HG03354 (cell line): ENCODE data around the gene DMRT1.

Experiments used
- ATAC-seq: cut with Tn5 transposase; IDR thresholded peaks from one replicate; pipeline ENCODE4 v1.9.1; 2021; ENCODE audit warnings: mild to moderate bottlenecking; ENCODE audit not compliant: unreplicated experiment, poor library complexity, severe bottlenecking

Gene DMRT1

DNA sequence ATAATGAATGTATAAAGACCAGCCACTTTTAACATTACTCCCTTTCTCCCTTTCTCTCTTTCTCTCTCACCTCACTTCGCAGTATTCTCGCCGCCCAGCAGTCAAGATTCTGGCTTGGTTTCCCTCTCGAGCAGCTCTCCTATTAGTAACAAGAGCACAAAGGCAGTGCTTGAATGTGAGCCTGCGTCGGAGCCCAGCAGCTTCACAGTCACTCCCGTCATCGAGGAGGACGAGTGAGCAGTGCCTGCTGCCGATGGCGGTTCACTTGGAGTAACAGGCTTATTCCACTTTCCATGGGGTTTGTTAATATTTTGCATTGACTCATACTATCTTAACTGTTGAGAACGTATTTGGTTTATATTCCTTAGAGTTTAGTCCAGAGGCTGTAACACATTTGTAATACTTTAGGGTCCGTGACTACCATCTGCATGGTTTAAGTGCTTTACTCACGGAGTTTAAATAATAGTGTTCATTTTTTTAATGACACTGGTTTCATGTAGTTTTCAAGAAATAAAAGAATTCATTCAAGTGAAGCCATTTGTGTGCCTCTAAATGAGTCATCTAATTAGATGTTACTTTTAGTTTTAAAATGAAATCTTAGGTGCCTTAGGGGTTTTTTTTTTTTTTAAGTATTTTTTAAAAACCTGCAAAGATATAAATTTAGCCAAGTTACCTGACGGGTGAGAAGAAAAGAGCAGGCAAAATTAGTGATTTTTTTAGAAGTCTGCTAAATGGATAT lies 126.6 kb downstream of the DMRT1 start:
- ATAC-seq, result no peak

DNA sequence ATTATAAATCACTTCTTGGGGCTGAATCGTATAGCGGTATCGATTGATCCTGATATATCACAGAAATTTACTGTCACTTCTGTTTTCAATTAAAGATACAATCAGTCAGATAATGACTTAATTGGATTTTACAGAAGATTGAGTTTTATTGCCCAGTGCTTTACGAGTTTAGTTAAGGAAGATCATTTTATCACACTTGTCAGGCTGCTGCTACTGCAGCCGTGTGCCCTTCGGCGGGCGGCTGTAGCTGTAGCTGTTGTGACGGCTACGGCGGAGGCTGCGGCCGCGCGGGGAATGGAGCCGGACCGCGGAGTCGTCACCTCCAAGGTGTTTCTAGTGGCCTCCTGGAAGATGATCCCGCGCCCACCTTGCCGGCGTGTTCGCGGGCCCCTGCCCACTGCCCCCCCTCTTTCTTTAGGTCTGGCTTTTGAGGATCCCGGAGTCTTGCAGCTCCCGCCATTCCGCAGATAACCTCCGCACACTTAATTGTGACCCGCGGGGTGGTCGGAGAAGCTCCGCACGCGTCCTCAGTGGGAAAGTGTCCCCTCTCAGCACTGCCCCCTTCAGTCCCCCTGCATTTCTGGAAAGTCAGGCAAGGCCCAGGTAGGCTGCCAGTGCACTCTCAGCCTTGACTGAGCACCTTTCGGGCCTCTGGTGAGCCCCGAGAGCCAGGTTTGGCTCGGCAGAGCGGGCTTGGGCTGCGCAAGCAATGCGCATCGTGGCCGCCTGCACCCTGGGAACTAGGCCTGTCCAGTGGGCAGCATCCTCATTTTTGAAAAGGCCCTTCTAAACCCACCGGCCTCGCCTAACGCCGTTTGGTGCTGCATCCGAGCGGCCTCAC lies 128.0 kb downstream of the DMRT1 start:
- ATAC-seq, result no peak

DNA sequence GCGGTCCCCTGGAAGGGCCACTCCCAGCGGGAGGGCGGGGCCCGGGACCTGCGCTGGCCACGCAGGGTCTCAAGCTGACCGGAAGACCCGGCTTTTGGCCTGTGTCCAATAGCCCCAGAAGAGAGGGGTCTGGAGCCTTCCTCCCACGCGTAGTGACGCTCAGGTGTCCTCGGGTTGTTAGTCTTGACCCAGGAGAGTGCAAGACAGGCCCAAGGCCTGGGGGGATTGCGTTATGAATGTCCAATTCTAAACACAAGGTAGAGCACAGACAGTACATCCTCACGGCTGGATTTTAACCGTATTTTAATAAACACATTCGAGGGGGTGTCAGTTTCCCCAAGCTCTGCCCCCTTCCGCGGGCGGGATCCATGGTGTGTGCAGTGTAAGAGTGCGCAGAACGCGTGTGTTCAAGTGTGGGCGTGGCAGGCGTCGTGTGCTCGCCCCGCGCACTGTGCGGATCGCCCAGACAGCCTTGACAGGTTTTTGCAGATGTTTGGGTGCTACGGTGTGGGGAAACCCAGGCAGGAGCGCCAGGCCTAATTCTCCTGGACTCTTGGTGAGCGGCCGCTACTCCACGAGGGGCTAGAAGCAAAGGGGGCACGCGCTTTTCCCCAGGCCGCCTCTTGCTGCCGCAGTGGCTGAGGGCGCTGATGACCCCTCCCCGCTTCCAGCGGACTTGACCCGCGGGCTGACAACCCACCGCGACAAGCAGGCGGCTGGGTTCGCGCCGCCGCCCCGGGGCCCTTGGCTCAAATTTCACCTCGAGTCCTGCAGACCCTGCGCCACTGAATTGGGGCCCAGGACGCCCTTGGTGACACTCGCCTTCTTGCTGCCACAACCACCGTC lies 128.9 kb downstream of the DMRT1 start:
- no peak for ATAC-seq

DNA sequence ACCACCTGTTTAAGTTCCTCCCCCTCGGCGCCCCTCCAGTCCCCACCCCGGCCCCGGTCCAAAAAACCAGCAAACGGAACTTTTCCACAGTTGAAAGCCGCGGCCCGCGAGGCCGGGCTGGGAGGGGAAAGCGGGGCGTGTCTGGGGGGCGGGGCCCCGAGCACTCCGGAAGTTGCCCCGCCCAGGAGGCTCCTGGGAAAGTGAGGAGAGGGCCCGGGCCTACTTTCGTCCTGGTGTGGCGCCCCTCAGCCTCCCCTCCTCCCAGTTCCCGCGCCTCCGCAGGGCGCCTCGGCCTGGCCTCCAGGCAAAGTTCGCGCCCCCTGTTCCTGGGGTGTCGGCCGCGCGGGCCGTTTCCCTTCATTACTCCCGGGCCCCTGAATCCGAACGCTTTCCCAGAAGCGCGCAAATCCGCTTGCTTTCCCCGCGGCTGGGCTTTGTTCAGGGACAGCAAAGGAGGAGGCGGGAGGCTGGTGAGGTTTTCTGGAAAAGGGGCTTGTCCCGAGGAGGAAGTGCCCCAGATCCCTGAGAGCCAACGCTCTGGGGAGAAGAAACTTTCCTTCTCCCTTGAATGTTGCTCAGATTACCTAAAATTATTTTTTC lies 130.5 kb downstream of the DMRT1 start:
- ATAC-seq, result no peak

DNA sequence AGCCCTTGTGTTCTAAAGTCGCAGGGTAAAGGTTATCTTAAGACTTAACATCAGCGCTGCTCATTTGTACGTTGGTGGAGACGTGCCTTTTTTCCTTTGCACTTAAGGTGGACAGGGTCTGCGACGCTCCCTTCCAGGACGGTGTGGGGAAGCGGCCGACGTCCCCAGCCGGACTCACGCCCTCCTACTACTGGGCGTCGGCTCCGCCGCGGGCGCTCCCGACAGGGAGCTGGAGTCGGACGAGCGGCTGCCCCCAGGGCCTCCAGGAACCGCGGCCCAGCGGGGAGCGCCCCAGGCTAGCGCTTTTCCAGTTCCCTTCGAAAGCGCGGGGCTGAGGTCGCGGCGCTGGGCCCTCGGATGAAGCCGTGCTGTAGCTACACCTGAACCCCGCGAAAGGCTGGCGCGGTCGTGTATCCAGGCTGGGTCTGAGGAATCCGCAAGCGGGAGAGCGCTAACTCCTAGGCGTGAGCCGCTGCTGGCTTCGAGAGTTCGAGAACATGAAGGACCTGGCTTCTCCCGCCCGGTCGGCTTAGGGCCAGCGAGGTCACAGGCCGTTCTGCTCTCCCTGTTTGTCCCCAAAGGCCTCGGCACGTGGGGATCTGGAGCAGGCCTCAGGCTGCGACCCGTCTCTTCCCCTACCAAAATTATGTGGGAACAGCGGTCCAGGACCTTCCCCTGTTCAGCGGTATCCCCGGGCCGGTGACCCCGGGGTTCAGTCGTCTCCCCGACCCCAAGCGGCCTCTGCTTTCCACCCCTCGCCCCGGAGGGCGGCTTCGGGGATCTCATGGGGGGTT lies 131.2 kb downstream of the DMRT1 start:
- no peak for ATAC-seq

DNA sequence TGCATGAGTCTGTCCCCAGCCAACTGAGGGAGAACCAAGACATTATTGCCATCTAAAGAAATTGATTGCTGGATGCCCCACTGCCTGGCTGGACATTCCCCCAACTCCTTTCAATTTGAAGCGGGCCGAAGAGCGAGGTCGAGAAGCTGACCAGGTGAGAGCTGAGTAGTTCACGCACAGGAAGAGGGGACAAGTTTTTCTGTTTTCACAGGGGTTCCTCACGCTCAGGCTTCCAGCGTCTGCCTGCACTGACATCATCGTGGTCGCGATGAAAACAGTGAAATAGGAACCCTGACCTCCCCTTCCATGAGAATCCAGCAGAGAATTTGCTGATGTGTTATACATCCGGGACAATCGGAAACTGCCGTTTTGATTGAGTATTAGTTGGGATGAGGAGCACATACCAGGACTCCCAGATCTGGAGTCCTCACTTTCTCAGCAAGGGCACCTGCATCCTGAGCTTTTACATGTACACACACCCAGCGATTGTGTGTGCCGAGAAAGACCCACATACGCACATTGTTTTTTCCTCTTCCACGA lies 131.9 kb downstream of the DMRT1 start:
- ATAC-seq, result no peak

DNA sequence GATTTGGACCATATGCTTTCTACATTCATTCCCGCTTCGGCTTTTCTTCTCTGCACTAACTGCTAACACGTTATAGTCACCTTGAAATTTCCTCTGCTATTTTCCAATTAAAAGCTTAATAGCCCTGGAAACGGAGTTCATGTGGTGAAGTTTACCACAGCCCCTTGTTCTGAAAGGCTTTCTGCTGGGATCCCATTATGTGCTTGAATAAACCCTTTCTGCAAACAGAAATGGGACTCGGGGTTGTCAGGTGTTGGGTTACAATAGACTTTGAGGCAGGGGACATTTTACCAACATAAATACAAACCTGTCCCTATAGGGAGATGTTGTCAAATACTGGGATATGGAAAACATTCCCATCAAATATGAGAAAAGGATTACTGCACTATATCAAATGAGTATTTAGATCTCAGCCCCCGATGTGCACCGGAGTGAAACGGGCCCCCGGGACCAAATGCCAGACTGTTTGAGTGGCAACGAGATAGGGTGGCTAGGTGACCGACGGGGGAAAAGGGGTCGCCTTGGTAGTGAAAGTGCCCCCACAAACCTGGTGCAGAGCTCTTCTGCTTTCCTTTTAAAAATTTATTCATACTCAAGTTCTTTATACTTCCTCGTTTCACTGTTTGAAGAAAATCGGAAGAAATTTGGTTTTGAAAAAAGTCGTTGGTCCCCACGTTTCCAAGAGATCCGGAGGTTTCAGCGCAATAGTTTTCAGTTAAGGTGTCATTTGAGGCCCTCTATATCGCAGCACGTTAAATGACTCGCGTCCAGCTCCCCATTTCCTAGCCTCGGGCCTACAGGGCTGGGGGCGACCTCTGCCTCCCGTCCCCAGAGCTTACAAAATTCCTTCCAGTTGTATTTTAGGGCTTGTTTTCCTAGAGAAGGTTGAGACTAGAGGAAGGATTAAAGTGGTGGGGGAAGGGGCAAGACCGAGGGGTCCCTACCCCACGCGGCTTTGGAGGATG lies 132.8 kb downstream of the DMRT1 start:
- ATAC-seq, result no peak

DNA sequence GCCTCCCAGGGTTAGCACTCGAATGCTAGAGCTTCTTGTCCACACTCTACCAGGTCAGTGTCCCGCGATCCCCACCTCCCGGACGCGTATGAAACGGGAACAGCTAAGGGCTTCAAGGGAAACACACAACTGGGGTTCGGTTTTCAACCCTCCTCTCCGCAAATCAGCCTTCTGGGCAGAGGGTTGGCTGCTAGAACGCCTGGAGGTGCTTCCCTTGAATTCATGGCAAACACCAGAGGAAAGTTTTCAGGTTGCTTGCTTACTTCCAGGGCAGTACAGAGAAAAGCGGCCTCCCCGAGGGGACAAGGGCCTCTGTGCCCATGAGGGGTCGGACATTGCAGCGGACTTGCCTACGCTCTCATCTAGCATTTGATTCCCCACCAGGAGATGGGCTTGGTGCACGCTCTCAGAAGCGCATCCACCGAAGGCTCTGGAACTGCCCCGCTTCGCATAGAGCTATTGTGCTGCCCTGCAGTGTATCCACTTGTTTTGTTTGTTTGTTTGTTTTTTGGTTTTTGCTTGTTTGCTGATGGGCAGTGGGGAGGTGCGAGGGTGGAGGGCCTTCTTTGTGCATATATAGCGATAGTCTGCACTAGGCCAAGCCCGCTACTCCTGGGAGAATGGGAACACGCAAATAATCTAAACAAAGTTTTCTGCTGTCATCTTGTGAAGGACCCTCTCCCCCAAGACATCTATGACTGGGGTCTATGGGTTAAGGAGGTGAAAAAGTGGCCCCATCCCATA lies 133.7 kb downstream of the DMRT1 start:
- ATAC-seq, result no peak

DNA sequence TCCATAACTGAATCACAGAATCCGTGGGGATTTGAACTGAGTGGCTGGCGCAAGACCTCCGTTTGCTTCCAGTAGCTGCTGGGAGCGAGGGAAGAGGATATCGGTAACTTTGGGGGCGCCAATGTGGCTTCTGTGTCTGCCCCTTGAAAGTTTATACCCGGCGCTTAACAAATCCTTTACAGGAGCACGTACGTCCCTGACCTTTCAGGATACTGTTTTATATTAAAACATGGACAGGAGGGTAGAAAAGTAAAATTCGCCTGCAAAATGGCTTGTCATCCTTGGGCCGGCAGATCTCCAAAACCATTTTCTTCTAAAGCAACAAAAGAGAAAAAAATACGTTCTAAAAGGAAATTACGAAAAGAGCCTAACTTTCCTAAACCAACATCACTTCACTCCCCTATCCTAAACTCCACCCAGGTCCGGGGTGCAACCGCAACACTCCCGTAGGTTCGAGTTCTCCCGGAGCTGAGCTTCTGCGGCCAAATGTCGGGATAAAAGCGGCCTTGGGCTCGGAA lies 134.3 kb downstream of the DMRT1 start:
- no peak for ATAC-seq

DNA sequence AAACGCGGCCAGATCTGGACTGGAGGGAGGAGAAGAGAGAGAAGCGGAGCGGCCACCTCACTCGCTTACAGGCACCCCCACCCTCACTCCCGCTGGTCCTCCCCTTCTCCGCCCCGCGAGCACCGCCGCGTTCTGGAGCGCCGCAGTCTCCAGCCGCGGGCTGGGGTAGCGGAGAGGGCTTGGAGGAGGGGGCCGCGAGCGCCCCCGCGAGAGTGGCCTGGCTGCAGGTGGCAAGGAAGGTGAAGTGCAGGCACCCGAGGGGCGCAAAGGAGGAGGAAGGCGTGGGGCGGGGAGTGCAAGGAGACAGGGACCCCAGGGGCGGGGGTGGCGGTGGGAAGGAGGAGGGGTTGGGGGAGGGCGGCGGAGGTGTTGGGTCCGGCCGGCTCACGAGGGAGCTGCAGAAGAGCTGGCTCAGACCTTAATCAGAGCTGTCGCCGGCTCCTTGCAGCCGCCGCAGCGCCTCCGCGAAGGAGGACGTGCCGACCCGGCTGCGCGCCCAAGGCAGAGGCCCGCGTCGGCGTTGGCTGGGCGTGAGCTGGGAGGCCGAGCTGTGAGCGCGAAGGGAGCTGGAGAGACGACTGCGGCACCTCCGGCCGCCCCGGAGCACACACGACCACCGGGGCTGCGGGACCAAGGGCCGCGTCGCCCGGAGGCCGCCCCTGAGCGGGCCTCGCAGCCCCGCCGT lies 134.9 kb downstream of the DMRT1 start, which contains the start of gene DMRT3:
Gene DMRT3 (plus strand): TSS at position 398 of the 685 bp plus-strand sequence. CDS start 347 bp downstream, outside the sequence.
- no peak for ATAC-seq

DNA sequence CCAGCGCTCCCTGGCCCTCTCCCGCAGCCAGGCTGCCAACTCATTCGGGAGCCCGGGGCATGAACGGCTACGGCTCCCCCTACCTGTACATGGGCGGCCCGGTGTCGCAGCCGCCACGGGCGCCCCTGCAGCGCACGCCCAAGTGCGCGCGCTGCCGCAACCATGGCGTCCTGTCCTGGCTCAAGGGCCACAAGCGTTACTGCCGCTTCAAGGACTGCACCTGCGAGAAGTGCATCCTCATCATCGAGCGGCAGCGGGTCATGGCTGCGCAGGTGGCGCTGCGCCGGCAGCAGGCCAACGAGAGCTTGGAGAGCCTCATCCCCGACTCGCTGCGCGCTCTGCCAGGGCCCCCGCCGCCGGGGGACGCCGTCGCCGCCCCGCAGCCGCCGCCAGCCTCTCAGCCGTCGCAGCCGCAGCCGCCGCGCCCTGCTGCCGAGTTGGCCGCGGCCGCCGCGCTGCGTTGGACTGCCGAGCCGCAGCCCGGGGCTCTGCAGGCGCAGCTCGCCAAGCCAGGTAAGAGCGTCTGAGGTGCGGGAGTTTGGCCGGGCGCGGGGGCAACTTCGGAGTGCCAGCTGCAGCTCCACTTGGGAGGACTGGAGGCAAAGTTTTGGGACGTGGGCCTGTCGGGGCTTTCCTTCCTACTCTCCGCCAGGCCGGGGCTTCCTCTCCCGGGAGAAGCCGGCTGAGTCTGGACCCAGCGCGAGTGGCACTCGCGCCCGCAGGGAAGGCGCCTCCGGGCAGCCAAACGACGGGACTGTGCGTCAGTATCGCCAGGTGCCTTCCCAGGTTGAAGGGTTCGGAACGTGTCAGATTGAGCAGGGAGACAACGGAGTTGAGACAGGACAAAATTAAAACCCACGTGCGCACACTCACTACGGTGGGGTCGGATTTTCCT lies 135.7 kb downstream of the DMRT1 start:
- no peak for ATAC-seq

DNA sequence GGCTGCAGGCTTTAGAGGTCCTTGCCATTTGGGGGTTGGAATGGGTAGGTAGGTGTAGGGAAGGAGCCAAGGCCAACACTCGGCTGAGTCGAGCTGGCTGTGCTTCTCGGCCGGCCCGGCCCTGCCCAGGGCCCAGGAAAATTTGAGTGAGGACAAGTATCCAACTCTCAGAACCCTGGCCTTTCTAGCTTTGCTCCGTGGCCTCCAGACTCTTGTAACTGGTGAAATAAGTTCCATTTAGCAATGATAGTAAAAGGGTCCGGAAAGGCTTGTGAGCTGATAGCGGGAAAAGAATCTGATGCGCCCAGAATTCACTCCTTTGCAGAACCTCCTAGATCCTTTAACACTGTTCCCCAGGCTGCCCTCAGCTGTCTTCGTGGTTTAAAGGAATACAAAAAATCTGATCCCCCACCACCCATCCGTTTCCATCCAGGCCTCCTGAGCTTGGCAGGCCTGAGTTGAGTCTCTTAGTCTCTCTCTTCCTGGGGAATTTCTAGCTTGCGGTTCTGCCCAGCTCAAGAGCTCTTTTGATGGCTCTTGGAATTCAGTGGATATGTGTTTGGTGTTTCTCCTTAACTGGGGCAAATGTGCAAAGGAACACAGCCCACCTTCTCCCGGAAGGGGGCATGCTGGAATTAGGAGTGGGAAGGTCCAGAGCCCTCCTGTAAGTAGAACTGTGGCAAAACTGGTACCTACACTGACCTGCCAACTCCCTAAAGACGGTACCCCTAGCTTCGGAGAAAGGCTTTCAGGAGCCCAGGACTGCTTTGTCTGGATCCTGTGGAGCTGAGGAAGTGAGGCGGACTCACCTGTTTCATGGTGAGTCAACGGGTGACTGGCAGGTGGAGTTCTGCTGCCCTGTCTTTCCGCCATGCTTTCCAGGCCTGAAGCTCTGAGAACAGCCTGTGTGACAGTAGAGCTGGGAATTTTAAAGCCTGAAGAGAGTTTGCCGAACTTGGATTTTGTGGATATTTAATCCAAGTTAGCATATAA lies 136.6 kb downstream of the DMRT1 start:
- no peak for ATAC-seq

DNA sequence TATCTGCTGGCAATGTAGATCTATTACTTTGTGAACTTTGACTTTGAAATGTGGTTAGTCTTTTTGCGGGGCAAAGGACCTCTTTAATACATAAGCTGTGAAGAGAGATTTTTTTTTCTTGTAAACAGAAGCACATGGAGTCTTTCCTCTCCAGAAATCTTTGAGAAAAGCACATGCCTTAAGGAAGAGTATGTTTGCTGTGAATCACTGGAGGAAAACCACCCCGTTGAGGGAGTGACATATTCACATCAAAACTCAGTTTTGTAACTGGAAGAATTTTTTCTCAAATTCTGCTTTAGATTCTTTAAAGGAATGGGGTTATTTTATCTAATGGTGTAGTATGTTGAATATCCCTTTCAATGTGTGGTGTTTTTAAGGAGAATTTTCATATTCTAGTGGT lies 138.5 kb downstream of the DMRT1 start:
- no peak for ATAC-seq

DNA sequence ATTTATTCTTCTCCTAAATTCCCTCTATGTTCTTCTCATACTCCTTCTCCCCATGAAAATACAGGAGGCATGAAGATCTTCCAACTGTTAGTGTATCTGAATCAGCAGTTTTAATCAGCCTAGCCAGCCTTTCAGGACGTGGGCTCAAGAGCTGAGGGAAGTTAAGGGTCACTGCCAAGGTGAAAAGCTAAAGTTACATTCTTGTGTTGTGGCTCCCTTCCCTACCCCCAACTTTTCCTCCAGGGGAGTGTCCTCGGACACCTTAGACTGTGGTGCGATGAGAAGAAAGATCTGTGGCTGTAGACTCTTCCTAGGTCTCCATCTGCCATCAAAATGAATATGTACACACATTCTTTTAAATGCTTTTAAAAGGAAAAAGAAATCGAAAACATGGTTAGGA lies 139.1 kb downstream of the DMRT1 start:
- no peak for ATAC-seq
